ES-I3 (cell line): ENCODE data around the gene MIA.

Experiments used
- H3K36me3 ChIP-seq: 2 replicates; pipeline ENCODE4 v1.6.1; 2013; ENCODE audit warnings: mild to moderate bottlenecking, low read length, control low read depth, moderate library complexity; ENCODE audit not compliant: insufficient read depth
- H3K4me1 ChIP-seq: 2 replicates; pipeline ENCODE4 v1.6.1; 2013; ENCODE audit warnings: mild to moderate bottlenecking, control low read depth, low read length; ENCODE audit not compliant: insufficient read depth
- H3K9ac ChIP-seq: 2 replicates; pipeline ENCODE4 v1.6.1; 2013; ENCODE audit warnings: low read depth, mild to moderate bottlenecking, low read length, moderate library complexity
- H3K9me3 ChIP-seq: 2 replicates; pipeline ENCODE4 v1.6.1; 2013; ENCODE audit warnings: mild to moderate bottlenecking, low read length, moderate library complexity; ENCODE audit not compliant: control insufficient read depth, insufficient read depth

MIA gene

DNA sequence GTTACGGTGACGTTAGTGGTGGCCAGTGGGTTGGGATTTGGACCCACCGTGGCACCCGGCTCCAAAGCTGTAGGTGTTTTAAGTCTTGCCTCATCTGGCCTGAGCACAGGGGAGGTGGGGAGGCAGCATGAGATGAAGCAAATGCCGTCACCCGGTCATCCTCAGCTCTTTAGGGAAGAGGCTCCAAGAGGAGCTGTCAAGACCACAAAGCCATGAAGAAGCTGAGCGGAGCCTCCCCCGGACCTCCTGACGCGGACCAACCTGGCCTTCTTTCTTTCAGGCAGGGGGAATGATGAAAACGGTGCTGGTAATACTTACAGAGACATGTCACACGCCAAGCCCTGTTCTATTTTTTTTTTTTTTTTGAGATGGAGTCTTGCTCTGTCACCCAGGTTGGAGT, 32.4 kb upstream of the MIA start:
- Histone ChIP-seq H3K4me1 (peaks cover 8% of the 10 kb centered on the region), H3K9me3 (no peaks in the 10 kb centered on the region), H3K9ac (no peak overlapping the region), H3K36me3 (no peaks in the 10 kb centered on the region; the same call in 1 of the 2 replicates)

DNA sequence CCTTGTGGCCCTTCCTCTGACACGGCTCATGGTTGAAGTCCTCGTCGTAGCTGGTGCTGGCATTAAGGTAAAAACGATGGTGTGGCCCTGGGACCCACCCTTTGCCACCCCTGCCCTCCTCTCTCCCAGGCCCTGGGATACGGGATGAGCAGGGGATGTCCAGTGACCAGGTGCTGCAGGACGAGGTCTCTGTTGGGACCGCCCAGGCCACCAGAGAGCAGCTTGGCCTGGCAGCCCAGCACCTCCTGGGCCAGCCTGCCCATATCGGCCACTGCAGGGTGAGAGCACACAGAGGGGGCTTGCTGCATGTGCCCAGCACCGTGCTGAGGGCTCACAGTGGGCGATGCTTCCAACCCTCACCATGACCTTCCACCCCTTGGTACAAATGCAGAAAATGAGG, 31.4 kb upstream of the MIA start:
- Histone ChIP-seq H3K9ac (no peak overlapping the region), H3K36me3 (no peaks in the 10 kb centered on the region; the same call in 1 of the 2 replicates), H3K4me1 (peaks cover 8% of the 10 kb centered on the region), H3K9me3 (no peaks in the 10 kb centered on the region)

DNA sequence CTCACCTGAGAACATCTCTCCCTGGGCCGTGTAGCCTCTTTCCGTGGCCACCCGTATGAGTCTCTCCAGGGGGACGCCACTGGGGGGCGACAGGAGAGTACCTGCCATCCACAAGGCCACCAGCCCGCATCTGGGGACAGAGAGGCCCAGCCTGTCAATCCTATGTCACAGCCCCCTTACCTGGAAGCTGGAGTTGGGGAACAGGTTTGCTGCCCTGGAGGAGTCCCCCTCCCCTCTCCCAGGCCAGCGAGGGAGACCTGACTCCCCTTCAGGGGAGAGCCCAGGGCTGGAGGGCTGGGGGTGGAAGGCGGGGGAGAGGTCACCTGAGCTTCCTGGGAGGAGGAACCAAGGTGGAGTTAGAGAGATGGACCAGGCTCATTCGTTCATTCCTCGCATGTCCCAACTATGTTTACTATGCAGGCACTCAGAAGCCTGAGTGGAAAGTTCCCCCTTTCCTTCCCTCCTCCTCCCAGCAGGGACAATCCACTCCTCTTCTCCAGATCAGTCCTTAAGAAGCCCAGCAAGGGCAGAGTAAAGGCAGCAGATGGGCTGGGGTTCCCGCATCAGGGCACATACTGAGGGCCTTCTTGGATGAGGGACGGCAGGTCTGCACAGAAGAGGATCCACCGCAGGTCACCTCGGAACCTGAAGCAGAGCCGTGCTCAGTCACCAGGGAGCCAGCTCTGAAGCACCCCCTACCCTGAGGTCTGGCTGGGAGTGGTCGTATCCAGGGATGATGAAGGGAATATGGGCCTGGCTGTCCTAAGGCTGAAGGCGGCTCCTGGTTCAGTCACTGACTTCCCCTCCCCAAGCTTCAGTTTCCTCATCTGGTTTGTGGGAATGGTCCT, 30.5 kb upstream of the MIA start:
- peaks cover 8% of the 10 kb centered on the region for H3K4me1 ChIP-seq
- H3K9me3 ChIP-seq: no peaks in the 10 kb centered on the region
- no peaks in the 10 kb centered on the region; the same call in 1 of the 2 replicates for H3K36me3 ChIP-seq
- peak overlapping the region; percentile 9; the same call in 1 of the 2 replicates for H3K9ac ChIP-seq

DNA sequence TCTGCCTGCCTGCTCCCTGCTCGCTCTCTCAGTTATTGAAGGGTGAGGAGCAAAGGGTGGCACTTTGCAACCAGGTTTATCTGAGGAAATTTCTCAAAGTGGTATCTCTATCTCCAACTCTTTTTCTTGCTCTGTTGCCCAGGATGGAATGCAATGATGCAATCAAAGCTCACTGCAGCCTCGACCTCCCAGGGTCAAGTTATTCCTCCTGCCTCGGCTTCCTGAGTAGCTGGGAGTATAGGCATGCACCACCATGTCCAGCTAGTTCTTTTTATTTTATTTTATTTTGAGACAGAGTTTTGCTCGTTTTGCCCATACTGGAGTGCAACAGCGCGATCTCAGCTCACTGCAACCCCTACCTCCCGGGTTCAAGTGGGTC, 29.9 kb upstream of the MIA start:
- Histone ChIP-seq H3K4me1 (peaks cover 8% of the 10 kb centered on the region), H3K9ac (peak overlapping the region; percentile 9; the same call in 1 of the 2 replicates), H3K36me3 (no peaks in the 10 kb centered on the region; the same call in 1 of the 2 replicates), H3K9me3 (no peaks in the 10 kb centered on the region)

DNA sequence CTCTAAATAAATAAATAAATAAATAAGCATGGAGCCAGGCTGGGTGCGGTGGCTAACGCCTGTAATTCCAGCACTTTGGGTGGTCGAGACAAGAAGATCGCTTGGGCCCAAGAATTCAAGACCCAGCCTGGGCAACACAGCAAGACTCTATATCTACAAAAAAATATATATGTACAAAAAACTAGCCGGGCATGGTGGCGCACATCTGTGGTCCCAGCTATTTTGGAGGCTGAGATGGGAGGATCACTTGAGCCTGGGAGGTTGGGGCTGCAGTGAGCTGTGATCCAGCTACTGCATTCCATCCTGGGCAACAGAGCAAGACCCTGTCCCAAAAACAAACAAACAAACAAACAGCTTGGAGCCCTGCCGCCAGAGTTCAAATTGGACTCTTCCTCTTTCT, 27.8 kb upstream of the MIA start:
- Histone ChIP-seq H3K36me3 (no peaks in the 10 kb centered on the region), H3K9ac (no peak overlapping the region), H3K9me3 (no peaks in the 10 kb centered on the region), H3K4me1 (peaks cover 8% of the 10 kb centered on the region)

DNA sequence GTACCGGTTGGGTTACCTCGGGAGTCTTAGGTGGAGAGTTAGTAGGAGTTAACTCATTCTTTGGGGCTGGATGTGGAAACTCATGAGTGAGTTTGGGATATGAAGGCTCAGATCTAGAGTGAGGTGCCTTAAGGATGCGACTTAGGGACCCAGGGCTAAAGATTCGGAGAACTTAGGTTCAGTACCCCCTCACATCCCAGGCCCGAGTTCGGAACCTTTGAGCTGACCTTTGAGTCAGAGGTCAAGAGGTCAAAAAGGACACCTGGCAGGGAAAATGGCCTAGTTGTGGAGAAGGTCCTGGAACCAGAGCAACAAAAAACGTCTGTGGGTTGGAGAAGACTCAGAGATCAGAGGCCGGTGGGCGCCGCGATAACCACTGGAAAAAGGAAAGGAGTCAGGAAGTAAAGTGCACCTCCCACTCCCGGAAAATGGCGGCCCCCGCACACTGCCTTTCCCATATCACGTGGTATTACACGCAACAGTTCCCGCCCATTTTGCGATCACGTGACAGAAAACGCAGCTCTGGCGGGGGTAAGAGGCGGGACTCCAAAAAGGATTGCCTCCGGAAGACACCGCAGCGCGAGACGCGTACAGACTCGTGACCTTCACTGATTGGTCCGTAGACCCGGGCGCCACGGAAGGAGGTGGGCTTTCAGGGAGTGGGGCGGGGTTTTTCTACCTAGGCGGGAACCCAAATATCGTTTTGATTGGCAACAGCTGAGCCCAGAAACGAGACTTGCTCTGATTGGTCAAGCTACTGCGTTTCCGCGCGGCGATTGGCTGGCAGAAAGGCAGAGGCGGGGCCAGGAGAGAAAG, 25.1 kb upstream of the MIA start, which contains the start of gene ACTMAP:
Gene ACTMAP (minus strand): TSS at position 420 of the 816 bp plus-strand sequence. CDS start 674 bp downstream, outside the sequence.
- Histone ChIP-seq H3K36me3 (no peaks in the 10 kb centered on the region), H3K9me3 (no peaks in the 10 kb centered on the region), H3K4me1 (peaks cover 4% of the 10 kb centered on the region), H3K9ac (peak within 1 kb of the TSS; percentile 94)

DNA sequence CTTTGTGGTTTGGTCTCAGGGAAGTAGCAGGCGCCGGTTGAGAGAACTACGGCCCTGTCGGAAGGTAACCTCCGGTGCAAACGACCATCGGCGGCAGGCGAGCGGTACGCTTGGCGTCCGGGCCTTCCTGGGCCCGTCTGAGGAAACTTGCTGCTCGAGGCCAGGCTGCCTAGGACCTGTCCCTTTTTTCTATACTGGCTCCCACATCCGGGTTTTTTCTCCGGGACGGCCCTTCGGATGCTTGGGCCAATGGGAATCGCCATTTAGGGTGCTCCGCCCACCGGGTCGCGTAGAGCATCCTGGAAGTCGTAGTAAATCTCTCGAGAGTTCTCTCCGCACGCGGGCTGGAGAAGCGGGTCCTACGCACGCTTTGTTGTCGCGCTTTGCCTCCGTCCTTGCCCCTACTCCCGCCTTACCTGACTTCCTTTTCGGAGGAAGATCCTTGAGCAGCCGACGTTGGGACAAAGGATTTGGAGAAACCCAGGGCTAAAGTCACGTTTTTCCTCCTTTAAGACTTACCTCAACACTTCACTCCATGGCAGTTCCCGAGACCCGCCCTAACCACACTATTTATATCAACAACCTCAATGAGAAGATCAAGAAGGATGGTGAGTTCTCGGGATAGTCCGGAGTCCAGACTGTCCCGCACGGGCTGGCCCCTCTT, 24.3 kb upstream of the MIA start, which contains the start of gene SNRPA:
Gene SNRPA (plus strand): TSS at position 330 of the 664 bp plus-strand sequence. CDS start 206 bp downstream, at position 536.
- Histone ChIP-seq H3K9ac (peak within 1 kb of the TSS; percentile 94), H3K36me3 (peaks cover 5% of the 10 kb centered on the region; the same call in 1 of the 2 replicates), H3K9me3 (no peaks in the 10 kb centered on the region), H3K4me1 (no peaks in the 10 kb centered on the region)

DNA sequence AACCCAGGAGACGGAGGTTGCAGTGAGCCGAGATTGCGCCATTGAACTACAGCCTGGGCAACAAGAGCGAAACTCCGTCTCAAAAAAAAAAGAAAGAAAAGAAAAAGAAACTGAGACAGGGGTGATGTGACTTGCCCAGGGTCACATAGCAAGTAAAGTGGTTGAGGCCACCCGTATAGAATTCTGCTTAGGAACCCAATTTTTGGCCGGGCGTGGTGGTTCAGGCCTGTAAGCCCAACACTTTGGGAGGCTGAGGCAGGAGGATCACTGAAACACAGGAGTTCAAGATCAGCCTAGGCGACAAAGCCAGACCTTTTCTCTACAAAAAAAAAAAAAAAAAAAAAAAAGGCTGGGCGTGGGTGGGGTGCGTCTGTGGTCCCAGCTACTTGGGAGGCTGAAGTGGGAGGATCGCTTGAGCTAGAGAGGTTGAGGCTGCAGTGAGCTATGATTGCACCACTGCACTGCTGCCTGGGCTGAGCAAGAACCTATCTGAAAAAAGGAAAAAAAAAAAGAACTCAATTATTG, 23.0 kb upstream of the MIA start:
- Histone ChIP-seq H3K36me3 (peaks cover 19% of the 10 kb centered on the region), H3K4me1 (no peaks in the 10 kb centered on the region), H3K9me3 (no peaks in the 10 kb centered on the region), H3K9ac (peak overlapping the region; percentile 94; the same call in 1 of the 2 replicates)

DNA sequence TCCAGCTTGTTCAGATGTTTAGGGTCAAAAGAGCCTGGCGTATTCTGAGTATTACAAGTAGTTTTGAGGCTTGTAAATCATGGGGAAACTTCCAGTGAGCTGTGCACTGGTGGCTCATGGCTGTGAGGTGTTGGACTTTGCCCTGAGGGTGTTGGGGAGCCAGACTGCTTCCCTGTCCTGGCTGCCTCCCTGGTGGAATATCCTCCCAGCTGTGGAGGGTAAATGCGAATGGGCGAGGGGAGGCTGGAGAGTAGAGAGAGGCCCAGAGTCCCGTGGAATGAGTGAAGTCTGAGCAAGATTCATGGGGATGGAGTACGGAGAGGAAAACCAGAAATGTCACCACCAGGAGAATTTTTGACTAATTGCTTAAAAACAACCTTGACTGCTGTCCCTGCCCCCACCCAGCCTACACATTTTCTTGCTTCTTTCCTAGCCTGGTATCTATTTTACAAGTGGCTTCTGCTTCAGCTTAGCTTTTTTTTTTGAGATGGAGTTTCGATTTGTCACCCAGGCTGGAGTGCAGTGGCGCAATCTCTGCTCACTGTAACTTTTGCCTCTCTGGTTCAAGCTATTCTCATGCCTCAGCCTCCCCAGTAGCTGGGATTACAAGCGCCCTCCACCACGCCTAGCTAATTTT, 20.6 kb upstream of the MIA start:
- Histone ChIP-seq H3K9me3 (no peaks in the 10 kb centered on the region), H3K4me1 (no peaks in the 10 kb centered on the region), H3K36me3 (peaks cover 36% of the 10 kb centered on the region), H3K9ac (no peak overlapping the region)

DNA sequence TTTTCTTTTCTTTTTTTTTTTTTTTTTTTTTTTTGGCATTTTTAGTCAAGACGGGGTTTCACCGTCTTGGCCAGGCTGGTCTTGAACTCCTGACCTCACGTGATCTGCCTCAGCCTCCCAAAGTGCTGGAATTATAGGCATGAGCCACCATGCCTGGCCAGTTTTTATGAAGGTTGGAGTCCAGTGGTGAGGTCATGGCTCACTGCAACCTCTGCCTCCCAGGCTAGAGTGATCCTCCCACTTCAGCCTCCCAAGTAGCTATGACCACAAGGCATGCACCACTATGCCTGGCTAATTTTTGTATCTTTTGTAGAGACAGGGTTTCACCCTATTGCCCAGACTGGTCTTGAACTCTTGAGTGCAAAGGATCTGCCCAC, 20.1 kb upstream of the MIA start:
- H3K9me3 ChIP-seq: no peaks in the 10 kb centered on the region
- no peak overlapping the region for H3K9ac ChIP-seq
- H3K36me3 ChIP-seq: peaks cover 39% of the 10 kb centered on the region
- H3K4me1 ChIP-seq: no peaks in the 10 kb centered on the region

DNA sequence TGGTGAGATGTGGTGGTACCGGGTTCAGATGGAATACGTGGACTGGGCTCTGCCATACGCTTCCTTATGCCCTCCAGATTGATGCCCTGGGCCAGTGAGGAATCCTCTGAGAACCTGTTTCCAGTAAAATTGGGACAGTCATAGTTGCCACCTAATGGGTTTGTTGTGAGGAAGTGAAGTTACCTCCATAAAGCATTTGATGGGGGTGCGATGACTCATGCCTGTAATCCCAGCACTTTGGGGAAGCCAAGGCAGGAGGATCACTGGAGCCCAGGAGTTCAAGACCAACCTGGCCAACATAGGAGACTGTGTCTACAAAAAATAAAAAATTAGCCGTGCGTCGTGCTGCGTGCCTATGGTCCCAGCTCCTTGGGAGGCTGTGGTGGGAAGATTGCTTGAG, 19.5 kb upstream of the MIA start:
- H3K9ac ChIP-seq: no peak overlapping the region
- H3K9me3 ChIP-seq: no peaks in the 10 kb centered on the region
- H3K4me1 ChIP-seq: no peaks in the 10 kb centered on the region
- H3K36me3 ChIP-seq: peaks cover 44% of the 10 kb centered on the region

DNA sequence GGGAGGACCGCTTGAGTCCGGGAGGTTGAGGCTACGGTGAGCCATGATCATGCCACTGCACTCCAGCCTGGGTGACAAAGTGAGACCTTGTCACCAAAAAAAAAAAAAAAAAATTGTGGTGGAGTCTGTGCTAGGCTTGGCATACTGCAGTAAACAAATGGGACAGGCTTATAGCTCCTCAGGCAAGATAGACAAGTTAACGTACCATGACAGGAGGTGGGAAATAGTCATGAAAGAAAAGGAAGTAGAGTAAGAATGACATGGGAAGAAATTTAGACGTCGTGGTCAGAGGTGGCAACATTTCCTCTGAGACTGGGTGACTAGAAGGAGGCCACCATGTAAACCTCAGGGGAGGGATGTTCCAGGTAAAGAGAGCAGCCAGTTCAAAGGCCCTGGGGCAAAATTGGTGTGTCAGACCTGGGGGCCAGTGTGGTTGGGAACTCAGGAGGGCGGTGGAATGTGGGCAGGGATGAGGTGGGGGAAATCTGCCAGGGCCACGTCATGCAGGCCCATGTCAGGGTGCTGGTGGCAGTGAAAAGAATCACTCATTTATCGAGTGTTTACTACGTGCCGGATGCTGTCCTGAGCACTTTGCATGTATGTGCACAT, 18.7 kb upstream of the MIA start:
- Histone ChIP-seq H3K36me3 (peaks cover 47% of the 10 kb centered on the region), H3K9ac (no peak overlapping the region), H3K9me3 (no peaks in the 10 kb centered on the region), H3K4me1 (no peaks in the 10 kb centered on the region)

DNA sequence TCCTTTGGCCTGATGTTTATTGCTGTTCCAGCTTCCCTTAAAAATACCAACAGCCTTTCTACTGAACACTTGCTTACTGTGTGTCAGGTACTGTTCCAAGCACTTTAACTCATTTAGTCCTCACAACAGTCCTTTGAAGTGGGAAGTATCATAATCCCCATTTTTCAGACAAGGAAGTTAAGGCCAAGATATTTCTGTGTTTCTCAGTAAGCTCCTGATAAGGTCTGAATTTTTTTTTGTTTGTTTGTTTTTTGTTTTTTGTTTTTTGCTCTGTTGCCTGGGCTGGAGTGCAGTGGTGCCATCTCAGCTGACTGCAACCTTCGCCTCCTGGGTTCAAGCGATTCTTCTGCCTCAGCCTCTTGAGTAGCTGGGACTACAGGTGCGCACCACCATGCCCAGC, 16.8 kb upstream of the MIA start:
- peaks cover 61% of the 10 kb centered on the region for H3K36me3 ChIP-seq
- no peaks in the 10 kb centered on the region for H3K9me3 ChIP-seq
- no peaks in the 10 kb centered on the region for H3K4me1 ChIP-seq
- no peak overlapping the region for H3K9ac ChIP-seq
